Endothelial cell of umbilical vein (primary cell): ENCODE results near the gene SYT2. TPM values are rescaled to one million over a fixed set of nuclear protein-coding genes. Genes with fewer than 3 reads are reported as not detected.

Experiments used
- BruUV-seq: library from RNA; stranded (reverse); fragments of 400-500 nt; replicated peaks from 2 replicates; lab custom pipeline; 2021; lab: Mats Ljungman, UMichigan
- CTCF ChIA-PET: fragments of 300-600, 350-600 bp; sonication (Branson Sonifier 250); formaldehyde crosslinking; loops from one replicate; lab custom pipeline; 2021; ENCODE audit warnings: antibody characterized with exemption, inconsistent platforms; lab: Charles Lee
- POLR2A ChIA-PET: fragments of 300-600, 350-600 bp; sonication (Branson Sonifier 250); formaldehyde crosslinking; loops from one replicate; lab custom pipeline; 2021; ENCODE audit warnings: antibody characterized with exemption, inconsistent platforms; lab: Charles Lee
- DNase-seq: peaks from one replicate; pipeline ENCODE4 v3.0.0-alpha.2; 2011; ENCODE audit warnings: low read depth, low spot score
- FAIRE-seq: peaks from 2 replicates; lab custom pipeline; 2011; peaks lifted over from hg19 to GRCh38; lab: Jason Lieb, UNC
- H2AFZ ChIP-seq: 2 replicates; pipeline ENCODE4 v1.6.0; 2012; ENCODE audit warnings: low read depth, low read length, control low read depth, inconsistent platforms
- H3K27ac ChIP-seq: 2 replicates; pipeline ENCODE4 v1.5.1; 2011; ENCODE audit warnings: low read depth, mild to moderate bottlenecking, control low read depth, low read length, moderate library complexity; ENCODE audit not compliant: insufficient read depth
- H3K27me3 ChIP-seq, 2 experiments: 2 replicates each; pipeline versions ENCODE4 v1.6.0 to v1.6.1; 2011; ENCODE audit warnings: low read length in 2 of 2, mixed read lengths in 1 of 2; ENCODE audit not compliant: control insufficient read depth in 2 of 2, insufficient read depth in 2 of 2
- H3K36me3 ChIP-seq, 2 experiments: 2 replicates in 1 of 2; 3 replicates in 1 of 2; pipeline ENCODE4 v1.5.1; 2011; ENCODE audit warnings: low read length in 2 of 2, mild to moderate bottlenecking in 1 of 2, moderate library complexity in 1 of 2; ENCODE audit not compliant: control insufficient read depth in 2 of 2, insufficient read depth in 2 of 2; ENCODE audit errors: extremely low read depth in 1 of 2
- H3K4me1 ChIP-seq: 3 replicates; pipeline ENCODE4 v1.5.1; 2011; ENCODE audit warnings: mild to moderate bottlenecking, low read length; ENCODE audit not compliant: control insufficient read depth, insufficient read depth; ENCODE audit errors: extremely low read depth
- H3K4me2 ChIP-seq: 2 replicates; pipeline ENCODE4 v1.6.1; 2011; ENCODE audit warnings: low read length, control low read depth, mixed read lengths; ENCODE audit not compliant: insufficient read depth
- H3K4me3 ChIP-seq, 3 experiments: fragments of 200-600 bp in 1 of 3; sonication (generic), shearing (Covaris generic) in 1 of 3; replicated peaks in 1 of 3; 2 replicates each; pipeline ENCODE4 v1.5.1; 2011 to 2016; ENCODE audit warnings: control low read depth in 3 of 3, low read length in 3 of 3, mild to moderate bottlenecking in 2 of 3, inconsistent platforms in 1 of 3, low read depth in 1 of 3, moderate library complexity in 1 of 3; ENCODE audit not compliant: insufficient read depth in 1 of 3
- H3K79me2 ChIP-seq: 2 replicates; pipeline ENCODE4 v1.6.0; 2012; ENCODE audit warnings: low read length, inconsistent platforms; ENCODE audit not compliant: control insufficient read depth, insufficient read depth
- H3K9ac ChIP-seq: replicated peaks from 2 replicates; pipeline ENCODE3; 2011; ENCODE audit warnings: low read length, control low read depth; ENCODE audit not compliant: insufficient read depth; ENCODE audit errors: extremely low read depth
- H3K9me1 ChIP-seq: replicated peaks from 3 replicates; pipeline ENCODE4 v1.6.0; 2011; ENCODE audit warnings: mild to moderate bottlenecking, low read length; ENCODE audit not compliant: control insufficient read depth, insufficient read depth; ENCODE audit errors: extremely low read depth
- H3K9me3 ChIP-seq: replicated peaks from 2 replicates; pipeline ENCODE4 v1.5.1; 2012; ENCODE audit warnings: low read length, inconsistent platforms; ENCODE audit not compliant: control insufficient read depth, insufficient read depth
- H4K20me1 ChIP-seq: replicated peaks from 2 replicates; pipeline ENCODE3; 2011; ENCODE audit warnings: mild to moderate bottlenecking, low read length; ENCODE audit not compliant: control insufficient read depth, insufficient read depth; ENCODE audit errors: extremely low read depth
- CTCF ChIP-seq, 2 donors: IDR thresholded peaks; 1 replicate in 1 of 2; 2 replicates in 1 of 2; pipeline ENCODE4 v1.5.1; 2011; ENCODE audit warnings: low read length in 2 of 2, mild to moderate bottlenecking in 2 of 2, moderate library complexity in 2 of 2, control low read depth in 1 of 2, inconsistent platforms in 1 of 2, low read depth in 1 of 2; ENCODE audit not compliant: insufficient read depth in 1 of 2; ENCODE audit errors: extremely low read depth in 1 of 2
- EZH2 ChIP-seq: IDR thresholded peaks from 2 replicates; pipeline ENCODE4 v1.6.1; 2012; ENCODE audit warnings: borderline replicate concordance, low read depth, mild to moderate bottlenecking, moderate library complexity, low read length, inconsistent platforms; ENCODE audit not compliant: severe bottlenecking
- FOS ChIP-seq: IDR thresholded peaks from 2 replicates; pipeline ENCODE4 v1.6.1; 2011; ENCODE audit warnings: mild to moderate bottlenecking, low read length, moderate library complexity, borderline replicate concordance; ENCODE audit not compliant: insufficient read depth
- GATA2 ChIP-seq: IDR thresholded peaks from 2 replicates; pipeline ENCODE4 v1.7.0; 2011; ENCODE audit warnings: low read depth, mild to moderate bottlenecking, moderate library complexity, mixed read lengths, low read length; ENCODE audit not compliant: insufficient read length, insufficient read depth
- JUN ChIP-seq: IDR thresholded peaks from 2 replicates; pipeline ENCODE4 v1.6.1; 2011; ENCODE audit warnings: borderline replicate concordance, low read depth; ENCODE audit not compliant: insufficient read length, insufficient read depth
- MYC ChIP-seq: IDR thresholded peaks from one replicate; pipeline ENCODE4 v1.6.1; 2011; ENCODE audit warnings: mild to moderate bottlenecking, low read depth, low read length
- POLR2A ChIP-seq: IDR thresholded peaks from 2 replicates; pipeline ENCODE4 v1.6.1; 2012; ENCODE audit warnings: low read depth, mild to moderate bottlenecking, control low read depth, low read length
- POLR2AphosphoS5 ChIP-seq: IDR thresholded peaks from 2 replicates; pipeline ENCODE4 v1.6.1; 2012; ENCODE audit warnings: low read depth, mild to moderate bottlenecking, control low read depth, low read length, moderate library complexity; ENCODE audit not compliant: insufficient read depth
- dilution Hi-C: fragments of 300-500 bp; cut with MboI; formaldehyde crosslinking; loops from one replicate; pipeline ENCODE4 v1.15.0; 2019; ENCODE audit warnings: low sequenced_read_pairs; ENCODE audit not compliant: extremely low pct_ligation_motif_present
- intact Hi-C: fragments of 100-400 bp; cut with micrococcal nuclease; formaldehyde crosslinking; loops from one replicate; pipeline ENCODE4 v1.10.0; 2022
- polyA plus RNA-seq, 4 experiments: library from polyadenylated mRNA; depleted of rRNA in 3 of 4; stranded (reverse) in 3 of 4; unstranded in 1 of 4; fragments of >200 nt; gene quantifications; 2 replicates each; pipeline versions ENCODE4 v1.2.1 to v1.2.3, GENCODE V29; 2011 to 2012; ENCODE audit warnings: missing spikeins in 1 of 4
- total RNA-seq: library from RNA; stranded (reverse); gene quantifications from 2 replicates; pipeline ENCODE4 v1.2.3, GENCODE V29; 2021
- TF ChIP-seq, protein P1 (sequence below): IDR thresholded peaks from 2 replicates; pipeline ENCODE4 v1.6.1; 2011; ENCODE audit not compliant: insufficient read depth, insufficient read length

SYT2 gene
- total and polyA plus RNA-seq, 2 donors (not counting 3 experiments of a cell fraction or from before 2014, with no cell fraction given) = not detected

GRCh38 chr1:202623075-202623474, 87.2 kb downstream of the SYT2 start:
- H3K4me1 ChIP-seq = no peaks in the 10 kb centered on the region
- no peak overlapping the region for H3K27ac ChIP-seq
- H3K9me1 ChIP-seq = no peaks in the 10 kb centered on the region
- intact Hi-C loops = no loop called here
- no peak overlapping the region for H3K9ac ChIP-seq
- H3K27me3 ChIP-seq = no peaks in the 10 kb centered on the region
- H3K79me2 ChIP-seq = no peaks in the 10 kb centered on the region
- dilution Hi-C loops = no loop called here
- no peak for TF ChIP-seq JUN
- no peak for TF ChIP-seq EZH2
- TF ChIP-seq, protein P1, sequence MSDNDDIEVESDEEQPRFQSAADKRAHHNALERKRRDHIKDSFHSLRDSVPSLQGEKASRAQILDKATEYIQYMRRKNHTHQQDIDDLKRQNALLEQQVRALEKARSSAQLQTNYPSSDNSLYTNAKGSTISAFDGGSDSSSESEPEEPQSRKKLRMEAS = no peak
- no peak for TF ChIP-seq MYC
- TF ChIP-seq POLR2A = no peak
- no peak for TF ChIP-seq CTCF (IDR thresholded peaks at IDR 0.05; ENCODE audit: extremely low read depth in 1 of 2, insufficient read depth in 1 of 2, low read depth in 1 of 2, low read length in 2 of 2)
- TF ChIP-seq GATA2 = no peak
- TF ChIP-seq POLR2AphosphoS5 = no peak
- no peak for TF ChIP-seq FOS
- H3K36me3 ChIP-seq = no peaks in the 10 kb centered on the region
- DNase-seq (no peak), FAIRE-seq (no peak)
- no peaks in the 10 kb centered on the region for H3K9me3 ChIP-seq
- no peak overlapping the region for H3K4me3 ChIP-seq
- CTCF ChIA-PET = interaction anchor here (1.4 to 1.5 kb wide), 2 partner anchors 97 to 122 kb away, joined by 7 to 10 read pairs; no protein-coding TSS in a partner anchor
- POLR2A ChIA-PET = no interaction called here
- no TSS peak for BruUV-seq
- no peak overlapping the region for H3K4me2 ChIP-seq
- H2AFZ ChIP-seq = no peak overlapping the region
- H4K20me1 ChIP-seq = no peaks in the 10 kb centered on the region
